GM18498 (cell line): ENCODE data around the gene ARHGAP15.
A peak's percentile ranks its signal among the peaks of the same experiment; 100 is the strongest.

Source experiments
- ATAC-seq: cut with Tn5 transposase; IDR thresholded peaks from one replicate; pipeline ENCODE4 v1.9.1; 2021; ENCODE audit warnings: mild to moderate bottlenecking, moderate library complexity; ENCODE audit not compliant: unreplicated experiment

ARHGAP15 gene

GRCh38 chr2:143675021-143675420 lies 545.8 kb downstream of the ARHGAP15 start:
- ATAC-seq, result no peak

GRCh38 chr2:143679617-143680016 lies 550.4 kb downstream of the ARHGAP15 start:
- no peak for ATAC-seq

GRCh38 chr2:143680885-143681405 lies 551.7 kb downstream of the ARHGAP15 start:
- ATAC-seq, result no peak

GRCh38 chr2:143682436-143683055 lies 553.3 kb downstream of the ARHGAP15 start:
- ATAC-seq, result no peak

GRCh38 chr2:143683977-143684376 lies 554.8 kb downstream of the ARHGAP15 start:
- no peak for ATAC-seq

- ATAC-seq, result no peak
Measured at GRCh38 chr2:143684551-143685320, 555.5 kb downstream of the ARHGAP15 start.

GRCh38 chr2:143685421-143686078 lies 556.3 kb downstream of the ARHGAP15 start:
- no peak for ATAC-seq

GRCh38 chr2:143686585-143687164 lies 557.5 kb downstream of the ARHGAP15 start:
- ATAC-seq, result no peak

GRCh38 chr2:143688248-143688647 lies 559.0 kb downstream of the ARHGAP15 start:
- ATAC-seq, result no peak

GRCh38 chr2:143688815-143689214 lies 559.6 kb downstream of the ARHGAP15 start:
- ATAC-seq, result no peak

- ATAC-seq, result no peak
Measured at GRCh38 chr2:143689541-143689940, 560.3 kb downstream of the ARHGAP15 start.

- no peak for ATAC-seq
Measured at GRCh38 chr2:143690235-143690634, 561.0 kb downstream of the ARHGAP15 start.

- no peak for ATAC-seq
Measured at GRCh38 chr2:143691121-143691520, 561.9 kb downstream of the ARHGAP15 start.

- no peak for ATAC-seq
Measured at GRCh38 chr2:143692162-143692561, 562.9 kb downstream of the ARHGAP15 start.

GRCh38 chr2:143692967-143693366 lies 563.7 kb downstream of the ARHGAP15 start:
- ATAC-seq, result no peak

- ATAC-seq, result no peak
Measured at GRCh38 chr2:143694335-143694734, 565.1 kb downstream of the ARHGAP15 start.

GRCh38 chr2:143696651-143697050 lies 567.4 kb downstream of the ARHGAP15 start:
- ATAC-seq, result peak; percentile 75

GRCh38 chr2:143697744-143698143 lies 568.5 kb downstream of the ARHGAP15 start:
- peak; percentile 51 for ATAC-seq

GRCh38 chr2:143698352-143698751 lies 569.1 kb downstream of the ARHGAP15 start:
- no peak for ATAC-seq

GRCh38 chr2:143698888-143699570 lies 569.8 kb downstream of the ARHGAP15 start:
- no peak for ATAC-seq

- ATAC-seq, result no peak
Measured at GRCh38 chr2:143700865-143701264, 571.6 kb downstream of the ARHGAP15 start.
